SKM-1 (cell line): ENCODE data around the gene ACAD11.

Source experiments
- DNase-seq: peaks from one replicate; lab custom pipeline; 2025; ENCODE audit not compliant: unreplicated experiment; lab: John Stamatoyannopoulos, UW

The ACAD11 gene

DNA sequence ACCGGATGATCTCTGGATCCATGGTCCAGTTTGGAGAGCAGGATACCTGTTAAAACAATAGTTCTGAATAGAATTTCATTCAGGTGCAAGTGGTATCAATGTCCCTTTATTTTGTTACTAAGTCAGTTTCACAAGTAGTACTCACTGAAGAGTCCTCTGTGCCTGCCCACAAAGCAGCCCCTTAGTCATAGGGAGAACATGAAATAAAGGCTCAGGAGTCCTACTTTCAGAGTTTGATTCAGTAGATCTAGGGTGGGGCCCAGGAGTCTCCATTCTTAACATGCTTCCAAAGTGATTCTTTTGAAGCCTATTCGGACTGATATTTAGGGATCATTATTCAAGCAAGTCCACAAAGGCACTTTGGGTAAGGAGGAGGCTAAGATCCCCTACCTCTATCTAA is 142.3 kb downstream of the ACAD11 start:
- no peak for DNase-seq

DNA sequence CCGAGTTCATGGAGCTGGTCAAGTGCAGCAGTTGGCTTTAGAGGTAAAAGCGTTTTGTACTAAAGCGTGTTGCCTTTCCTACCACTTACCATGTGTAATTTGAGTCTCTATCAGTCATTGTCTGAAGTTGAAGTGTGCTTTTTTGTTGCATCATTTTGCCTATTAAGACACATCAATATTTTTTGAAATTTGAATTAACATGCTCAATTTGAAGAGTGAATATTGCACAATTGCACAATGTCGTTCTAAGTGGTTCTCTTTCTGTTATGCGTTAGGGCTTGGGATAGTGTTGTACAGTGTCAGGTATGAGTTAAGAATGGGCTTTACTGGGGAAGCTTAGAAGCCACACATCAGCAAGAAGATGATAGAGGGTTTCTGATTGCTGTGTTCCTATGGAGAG is 146.6 kb downstream of the ACAD11 start:
- no peak for DNase-seq

DNA sequence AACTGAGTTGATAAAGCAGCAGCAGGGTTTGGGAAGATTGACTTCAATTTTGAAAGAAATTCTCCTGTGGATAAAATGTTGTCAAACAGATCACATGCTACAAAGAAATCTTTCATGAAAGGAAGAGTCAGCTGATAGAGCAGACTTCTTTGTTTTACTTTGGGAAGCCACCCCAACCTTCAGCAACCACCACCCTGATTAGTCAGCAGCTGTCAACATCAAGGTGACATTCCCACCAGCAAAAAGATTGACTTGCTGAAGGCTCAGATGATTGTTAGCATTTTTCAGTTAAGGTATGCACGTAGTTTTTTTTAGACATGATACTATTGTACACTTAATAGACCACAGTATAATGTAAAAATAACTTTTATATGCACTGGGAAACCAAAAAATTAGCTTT is 150.1 kb downstream of the ACAD11 start:
- DNase-seq, result no peak

DNA sequence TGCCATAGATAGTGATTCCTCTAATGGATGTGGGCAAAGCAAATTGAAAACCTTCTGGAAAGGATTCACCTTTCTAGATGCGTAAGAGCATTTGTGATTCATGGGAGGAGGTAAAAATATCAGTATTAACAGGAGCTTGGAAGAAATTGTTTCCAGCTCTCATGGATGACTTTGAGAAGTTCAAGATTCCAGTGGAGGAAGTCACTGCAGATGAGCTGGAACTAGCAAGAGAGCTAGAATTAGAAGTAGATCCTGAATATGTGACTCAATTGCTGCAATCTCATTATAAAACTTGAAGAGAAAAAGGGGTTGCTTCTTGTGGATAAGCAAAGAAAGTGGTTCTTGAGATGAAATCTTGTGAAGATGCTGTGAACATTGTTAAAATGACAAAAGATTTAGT is 150.5 kb downstream of the ACAD11 start:
- DNase-seq, result no peak
